Gastroesophageal sphincter (tissue), 4 donors: Measurements from ENCODE around the gene RUSF1. TPM values are rescaled to one million over a fixed set of nuclear protein-coding genes. Genes with fewer than 3 reads are reported as not detected.

Experiments used
- ATAC-seq: fragments of 150-250 bp; one replicate; pipeline ENCODE4 v1.9.1; 2016; ENCODE audit warnings: mild to moderate bottlenecking, moderate library complexity
- H3K27ac ChIP-seq, 4 donors: fragments of 200-600 bp; sonication (generic) in 3 of 4; 1 replicate in 3 of 4; 2 replicates in 1 of 4; pipeline ENCODE4 v1.5.1; 2016 to 2019
- H3K27me3 ChIP-seq: fragments of 200-600 bp; sonication (generic); one replicate; pipeline ENCODE4 v1.5.1; 2019
- H3K36me3 ChIP-seq, 2 donors: fragments of 200-600 bp; sonication (generic); one replicate each; pipeline ENCODE4 v1.5.1; 2019; ENCODE audit warnings: control low read depth in 1 of 2
- H3K4me1 ChIP-seq, 3 donors: fragments of 200-600 bp; sonication (generic); 1 replicate in 2 of 3; 2 replicates in 1 of 3; pipeline ENCODE4 v1.5.1; 2016 to 2019; ENCODE audit warnings: control low read depth in 2 of 3
- H3K4me3 ChIP-seq, 2 donors: fragments of 200-600 bp; sonication (generic); one replicate each; pipeline ENCODE4 v1.5.1; 2019; ENCODE audit warnings: mild to moderate bottlenecking in 1 of 2, moderate library complexity in 1 of 2
- H3K9me3 ChIP-seq, 3 donors: fragments of 200-600 bp; sonication (generic); one replicate each; pipeline ENCODE4 v1.5.1; 2017 to 2019; ENCODE audit warnings: control low read depth in 2 of 3
- EP300 ChIP-seq: sonication (generic); formaldehyde crosslinking; IDR thresholded peaks from one replicate; pipeline ENCODE4 v1.6.1; 2017; ENCODE audit warnings: antibody characterized with exemption, mild to moderate bottlenecking
- POLR2A ChIP-seq, 2 donors: fragments of 450-650 bp; IDR thresholded peaks; one replicate each; pipeline ENCODE4 v1.6.1; 2017; ENCODE audit warnings: antibody characterized with exemption in 2 of 2, mild to moderate bottlenecking in 2 of 2, moderate library complexity in 1 of 2
- POLR2AphosphoS5 ChIP-seq: sonication (generic); formaldehyde crosslinking; IDR thresholded peaks from one replicate; pipeline ENCODE4 v1.6.1; 2017; ENCODE audit warnings: antibody characterized with exemption
- WGBS, 2 donors: methylation state at CpG; one replicate each; pipeline ENCODE4 v1.1.5; 2018; ENCODE audit warnings: low coverage in 1 of 2; 5-methylcytosine and 5-hydroxymethylcytosine counted together
- total RNA-seq, 4 donors: library from RNA; depleted of rRNA; stranded (reverse); fragments of >200 nt; gene quantifications; one replicate each; pipeline ENCODE4 v1.1.0, GENCODE V29; 2016
- TF ChIP-seq, protein P1 (sequence below), 4 experiments: fragments of 200-600 bp in 2 of 4; fragments of 450-650 bp in 2 of 4; sonication (generic) in 1 of 4; IDR thresholded peaks; one replicate each; pipeline ENCODE4 v1.5.1; 2017 to 2019; ENCODE audit warnings: antibody characterized with exemption in 4 of 4, mild to moderate bottlenecking in 2 of 4, moderate library complexity in 2 of 4

The RUSF1 gene
- total RNA-seq, 4 donors from 2014 or later = 31.4 to 49.7 (median 43.3) TPM

DNA sequence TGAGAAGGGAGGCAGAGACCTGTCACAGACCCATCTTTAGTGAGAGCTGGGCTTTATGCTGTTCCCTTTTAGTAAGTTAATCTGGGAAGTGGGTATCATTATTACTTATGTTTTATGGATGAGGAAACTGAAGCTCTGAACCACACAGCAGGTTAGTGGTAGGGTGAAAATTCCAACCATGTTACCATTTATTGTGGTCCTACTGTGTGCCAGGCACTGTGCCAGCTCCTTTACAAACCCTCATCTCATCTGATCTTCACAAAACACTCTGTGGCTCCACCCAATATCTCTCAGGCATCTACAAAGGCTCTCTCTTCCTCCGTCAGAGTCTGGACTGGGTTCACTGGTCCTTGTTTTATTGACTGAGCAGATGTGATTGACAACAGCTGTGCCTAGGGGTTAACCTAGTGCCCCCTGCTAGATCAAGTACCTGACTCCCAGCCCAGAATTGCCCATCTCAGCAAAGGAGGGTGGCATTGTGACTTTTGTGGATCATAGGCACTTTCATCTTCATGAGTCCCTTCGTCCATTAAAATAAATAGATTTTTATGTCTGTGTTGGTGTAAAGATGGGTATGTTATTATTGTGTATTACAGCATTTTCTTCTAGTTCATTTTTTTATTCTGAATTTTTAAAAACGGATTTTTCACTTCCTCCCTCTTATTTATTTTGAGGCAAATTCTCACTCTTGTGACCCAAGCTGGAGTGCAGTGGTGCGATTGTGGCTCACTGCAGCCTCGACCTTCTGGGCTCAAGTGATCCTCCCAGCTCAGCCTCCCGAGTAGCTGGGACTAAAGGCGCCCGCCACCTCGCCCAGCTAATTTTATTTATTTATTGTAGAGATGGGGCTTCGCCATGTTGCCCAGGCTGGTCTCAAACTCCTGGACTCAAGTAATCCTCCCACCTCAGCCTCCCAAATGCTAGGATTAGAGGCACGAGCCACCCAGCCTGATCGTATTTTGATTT is 33.1 kb downstream of the RUSF1 start:
- Histone ChIP-seq H3K4me3 (no peak overlapping the region), H3K4me1 (peaks cover 2 to 74% (median 9%) of the 10 kb centered on the region in 3 donors), H3K9me3 (no peaks in the 10 kb centered on the region), H3K27me3 (no peaks in the 10 kb centered on the region), H3K36me3 (peaks cover 0 to 64% of the 10 kb centered on the region in 2 donors), H3K27ac (peak overlapping the region in 3 of 4 donors; percentile 43 to 95 (median 67))
- TF ChIP-seq EP300 (no peak), POLR2A (IDR thresholded peaks at IDR 0.05) (no peak), POLR2AphosphoS5 (no peak)
- TF ChIP-seq, protein P1, sequence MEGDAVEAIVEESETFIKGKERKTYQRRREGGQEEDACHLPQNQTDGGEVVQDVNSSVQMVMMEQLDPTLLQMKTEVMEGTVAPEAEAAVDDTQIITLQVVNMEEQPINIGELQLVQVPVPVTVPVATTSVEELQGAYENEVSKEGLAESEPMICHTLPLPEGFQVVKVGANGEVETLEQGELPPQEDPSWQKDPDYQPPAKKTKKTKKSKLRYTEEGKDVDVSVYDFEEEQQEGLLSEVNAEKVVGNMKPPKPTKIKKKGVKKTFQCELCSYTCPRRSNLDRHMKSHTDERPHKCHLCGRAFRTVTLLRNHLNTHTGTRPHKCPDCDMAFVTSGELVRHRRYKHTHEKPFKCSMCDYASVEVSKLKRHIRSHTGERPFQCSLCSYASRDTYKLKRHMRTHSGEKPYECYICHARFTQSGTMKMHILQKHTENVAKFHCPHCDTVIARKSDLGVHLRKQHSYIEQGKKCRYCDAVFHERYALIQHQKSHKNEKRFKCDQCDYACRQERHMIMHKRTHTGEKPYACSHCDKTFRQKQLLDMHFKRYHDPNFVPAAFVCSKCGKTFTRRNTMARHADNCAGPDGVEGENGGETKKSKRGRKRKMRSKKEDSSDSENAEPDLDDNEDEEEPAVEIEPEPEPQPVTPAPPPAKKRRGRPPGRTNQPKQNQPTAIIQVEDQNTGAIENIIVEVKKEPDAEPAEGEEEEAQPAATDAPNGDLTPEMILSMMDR (IDR thresholded peaks at IDR 0.05) = no peak
- 40 to 86% methylated on average over 1 to 10 of the region's 12 CpGs for WGBS, 2 donors
- no peak for ATAC-seq

DNA sequence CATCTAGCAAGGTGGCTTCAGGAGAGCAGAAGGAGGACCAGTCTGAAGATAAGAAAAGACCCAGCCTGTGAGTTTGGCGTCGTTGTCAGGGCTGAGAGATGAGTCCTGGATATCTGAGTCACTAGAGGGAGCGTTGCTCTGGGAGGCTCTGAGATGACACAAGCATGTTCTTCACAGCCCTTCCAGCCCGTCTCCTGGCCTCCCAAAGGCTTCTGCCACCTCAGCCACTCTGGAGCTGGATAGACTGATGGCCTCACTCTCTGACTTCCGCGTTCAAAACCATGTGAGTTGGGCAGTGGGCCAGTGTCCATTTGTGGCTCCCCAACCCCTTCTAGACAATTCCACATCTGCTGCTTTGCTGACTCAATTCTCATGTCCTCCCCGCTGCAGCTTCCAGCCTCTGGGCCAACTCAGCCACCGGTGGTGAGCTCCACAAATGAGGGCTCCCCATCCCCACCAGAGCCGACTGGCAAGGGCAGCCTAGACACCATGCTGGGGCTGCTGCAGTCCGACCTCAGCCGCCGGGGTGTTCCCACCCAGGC is 33.9 kb downstream of the RUSF1 start:
- Histone ChIP-seq H3K27me3 (no peaks in the 10 kb centered on the region), H3K9me3 (no peaks in the 10 kb centered on the region), H3K36me3 (peaks cover 0 to 62% of the 10 kb centered on the region in 2 donors), H3K4me3 (no peak overlapping the region), H3K4me1 (peaks cover 2 to 71% (median 9%) of the 10 kb centered on the region in 3 donors), H3K27ac (peak overlapping the region in 3 of 4 donors; percentile 32 to 97 (median 95))
- no peak for ATAC-seq
- TF ChIP-seq POLR2AphosphoS5 (no peak), POLR2A (IDR thresholded peaks at IDR 0.05) (no peak), EP300 (no peak)
- TF ChIP-seq, protein P1 (IDR thresholded peaks at IDR 0.05) = no peak
- WGBS, 2 donors = 40% methylated on average over 7 of the region's 12 CpGs; no CpG with 5 or more reads in 1 of the 2 donors

DNA sequence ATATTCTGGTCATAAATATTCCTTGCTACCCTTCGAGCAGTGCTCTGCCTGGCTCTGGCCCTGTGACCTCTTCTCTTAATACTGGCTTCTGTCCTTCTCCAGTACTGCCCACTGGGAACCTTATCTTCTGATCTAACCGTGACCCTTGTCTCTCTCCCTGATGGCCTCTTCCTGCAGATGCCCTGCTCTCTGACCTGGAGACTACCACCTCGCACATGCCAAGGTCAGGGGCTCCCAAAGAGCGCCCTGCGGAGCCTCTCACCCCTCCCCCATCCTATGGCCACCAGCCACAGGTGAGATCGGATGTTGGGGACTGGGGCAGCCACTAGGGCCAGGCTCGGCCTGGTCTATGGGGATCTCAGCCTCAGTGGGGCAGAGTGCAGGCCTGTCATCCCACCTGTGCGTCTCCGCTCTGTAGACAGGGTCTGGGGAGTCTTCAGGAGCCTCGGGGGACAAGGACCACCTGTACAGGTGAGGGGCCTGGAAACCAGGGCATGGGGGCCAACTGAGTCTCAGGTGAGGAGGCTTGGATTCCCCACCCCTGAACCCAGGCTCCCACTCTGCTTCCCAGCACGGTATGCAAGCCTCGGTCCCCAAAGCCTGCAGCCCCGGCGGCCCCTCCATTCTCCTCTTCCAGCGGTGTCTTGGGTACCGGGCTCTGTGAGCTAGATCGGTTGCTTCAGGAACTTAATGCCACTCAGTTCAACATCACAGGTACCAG is 34.8 kb downstream of the RUSF1 start:
- H3K4me1 ChIP-seq = peaks cover 2 to 71% (median 9%) of the 10 kb centered on the region in 3 donors
- ATAC-seq = no peak
- peak overlapping the region; percentile 25 to 99 (median 96) for H3K27ac ChIP-seq
- peak overlapping the region in 1 of 2 donors; percentile 88 for H3K4me3 ChIP-seq
- peaks cover 0 to 54% of the 10 kb centered on the region in 2 donors for H3K36me3 ChIP-seq
- WGBS, 2 donors = 17 to 58% methylated on average over 1 to 4 of the region's 17 CpGs
- no peaks in the 10 kb centered on the region for H3K9me3 ChIP-seq
- TF ChIP-seq POLR2AphosphoS5 (no peak), EP300 (no peak), POLR2A (IDR thresholded peaks at IDR 0.05) (no peak)
- no peaks in the 10 kb centered on the region for H3K27me3 ChIP-seq

DNA sequence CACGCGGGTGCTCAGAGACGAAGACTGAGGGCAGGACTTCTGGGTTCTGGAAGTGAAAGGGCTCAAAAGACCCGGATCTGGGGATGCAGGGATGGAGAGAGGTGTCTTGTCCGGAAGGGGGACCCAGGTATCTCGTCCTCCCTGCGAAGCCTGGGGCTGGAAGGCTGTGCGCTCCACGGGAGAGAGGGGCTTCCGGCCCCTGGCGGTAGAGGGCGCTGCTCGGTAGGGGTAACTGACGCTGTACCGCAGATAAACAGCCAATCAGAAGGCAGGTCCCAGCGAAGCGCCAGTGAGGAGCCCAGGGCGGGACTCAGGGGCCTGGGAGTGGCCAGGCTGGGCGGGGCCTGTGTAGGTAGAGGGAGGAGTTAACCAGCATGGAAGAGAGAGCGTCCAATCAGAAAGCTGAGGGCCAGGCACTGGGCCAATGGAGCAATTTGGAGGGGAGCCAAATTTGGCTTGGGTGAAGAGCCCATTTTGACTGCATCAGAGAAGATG is 35.4 kb downstream of the RUSF1 start:
- no peaks in the 10 kb centered on the region for H3K9me3 ChIP-seq
- no peaks in the 10 kb centered on the region for H3K27me3 ChIP-seq
- TF ChIP-seq, protein P1 (IDR thresholded peaks at IDR 0.05) = peak in 3 of 4 experiments; percentile 85 to 91 (median 91)
- TF ChIP-seq EP300 = no peak
- peak; percentile 41 for TF ChIP-seq POLR2AphosphoS5
- peak in 1 of 2 donors; percentile 13 for TF ChIP-seq POLR2A (IDR thresholded peaks at IDR 0.05)
- peak overlapping the region; percentile 75 to 88 for H3K4me3 ChIP-seq
- WGBS, 2 donors = 2 to 16% methylated on average over 10 to 11 of the region's 20 CpGs
- H3K4me1 ChIP-seq = peaks cover 2 to 68% (median 9%) of the 10 kb centered on the region in 3 donors
- peaks cover 0 to 47% of the 10 kb centered on the region in 2 donors for H3K36me3 ChIP-seq
- peak overlapping the region; percentile 95 to 99 (median 98) for H3K27ac ChIP-seq
- peak; percentile 93 for ATAC-seq
